HCT116 (cell line): ENCODE results near the gene PFN3. TPM values are rescaled to one million over a fixed set of nuclear protein-coding genes. Genes with fewer than 3 reads are reported as not detected.

Experiments
- ATAC-seq: fragments of 200-7000 bp; cut with Tn5 transposase; 2 replicates; pipeline ENCODE4 v1.9.1; 2020; ENCODE audit warnings: mild to moderate bottlenecking, moderate library complexity
- Bru-seq: library from RNA; stranded (reverse); fragments of 400-500 nt; gene quantifications from one replicate; lab custom pipeline; 2021; lab: Mats Ljungman, UMichigan
- BruChase-seq, 2 experiments: library from RNA; stranded (reverse); fragments of 400-500 nt; gene quantifications; one replicate each; lab custom pipeline; 2021; lab: Mats Ljungman, UMichigan
- BruUV-seq: library from RNA; stranded (reverse); fragments of 400-500 nt; replicated peaks from 2 replicates; lab custom pipeline; 2021; lab: Mats Ljungman, UMichigan
- CTCF ChIA-PET: fragments of 300-600 bp; sonication (Branson Sonifier 250); formaldehyde crosslinking; loops from one replicate; lab custom pipeline; 2021; ENCODE audit warnings: antibody characterized with exemption; lab: Charles Lee
- POLR2A ChIA-PET: fragments of 300-600, 350-600 bp; sonication (Branson Sonifier 250); formaldehyde crosslinking; loops from one replicate; lab custom pipeline; 2021; ENCODE audit warnings: antibody characterized with exemption; lab: Charles Lee
- RAD21 ChIA-PET, 2 experiments: fragments of 300-600 bp; sonication (Branson Sonifier 250); formaldehyde crosslinking; loops; one replicate each; lab custom pipeline; 2023; ENCODE audit warnings: low total read pairs in 2 of 2; ENCODE audit not compliant: uncharacterized antibody in 2 of 2, unreplicated experiment in 2 of 2, low non-redundant PET in 1 of 2; lab: Charles Lee
- DNase-seq: peaks from one replicate; pipeline ENCODE4 v3.0.0-alpha.2; 2010; ENCODE audit warnings: low read depth, low spot score
- H2AFZ ChIP-seq: fragments of 200-600 bp; shearing (Covaris generic), sonication (generic); 2 replicates; pipeline ENCODE4 v1.6.1; 2017; ENCODE audit warnings: low read depth, mixed run types, mixed read lengths, antibody characterized with exemption, low read length; ENCODE audit not compliant: poor library complexity, severe bottlenecking
- H3K27ac ChIP-seq: 2 replicates; pipeline ENCODE4 v1.5.1; 2012; ENCODE audit warnings: low read depth, low read length
- H3K27me3 ChIP-seq: fragments of 200-600 bp; sonication (generic); 2 replicates; pipeline ENCODE4 v1.6.1; 2016; ENCODE audit warnings: mixed run types, low read length, mixed read lengths; ENCODE audit not compliant: insufficient read depth
- H3K36me3 ChIP-seq, 2 experiments: fragments of 200-500 bp in 1 of 2; fragments of 200-600 bp in 1 of 2; sonication (Bioruptor generic) in 1 of 2; sonication (generic) in 1 of 2; 2 replicates each; pipeline versions ENCODE4 v1.5.1 to v1.6.1; 2014 to 2016; ENCODE audit warnings: low read length in 2 of 2, inconsistent platforms in 1 of 2, mixed read lengths in 1 of 2, mixed run types in 1 of 2; ENCODE audit not compliant: insufficient read depth in 2 of 2, control insufficient read depth in 1 of 2
- H3K4me1 ChIP-seq, 2 experiments: fragments of 200-600 bp in 1 of 2; sonication (generic) in 1 of 2; 2 replicates each; pipeline versions ENCODE4 v1.5.1 to v1.6.1; 2012 to 2017; ENCODE audit warnings: low read length in 2 of 2, inconsistent platforms in 1 of 2, mild to moderate bottlenecking in 1 of 2, mixed read lengths in 1 of 2, mixed run types in 1 of 2, moderate library complexity in 1 of 2; ENCODE audit not compliant: insufficient read depth in 2 of 2, control insufficient read depth in 1 of 2
- H3K4me2 ChIP-seq: fragments of 200-600 bp; sonication (generic); 2 replicates; pipeline ENCODE4 v1.6.1; 2017; ENCODE audit warnings: mixed run types, low read length, mixed read lengths
- H3K4me3 ChIP-seq, 2 experiments: fragments of 200-600 bp in 1 of 2; sonication (generic) in 1 of 2; replicated peaks in 1 of 2; 2 replicates each; pipeline ENCODE4 v1.5.1; 2011 to 2016; ENCODE audit warnings: low read length in 2 of 2, control low read depth in 1 of 2, low read depth in 1 of 2, mild to moderate bottlenecking in 1 of 2, mixed read lengths in 1 of 2, mixed run types in 1 of 2
- H3K79me2 ChIP-seq: fragments of 200-600 bp; sonication (generic); 2 replicates; pipeline ENCODE4 v1.6.1; 2017; ENCODE audit warnings: mild to moderate bottlenecking, mixed run types, low read length, moderate library complexity, mixed read lengths; ENCODE audit not compliant: insufficient read depth
- H3K9ac ChIP-seq: fragments of 200-600 bp; sonication (generic); 2 replicates; pipeline ENCODE4 v1.6.1; 2016; ENCODE audit warnings: low read length, mixed read lengths
- H3K9me2 ChIP-seq: fragments of 200-600 bp; sonication (generic), shearing (Covaris generic); 2 replicates; pipeline ENCODE4 v1.6.1; 2017; ENCODE audit warnings: mixed run types, mild to moderate bottlenecking, moderate library complexity; ENCODE audit not compliant: insufficient read depth
- H3K9me3 ChIP-seq, 2 experiments: fragments of 200-500 bp in 1 of 2; fragments of 200-600 bp in 1 of 2; sonication (Bioruptor generic) in 1 of 2; sonication (generic) in 1 of 2; 2 replicates each; pipeline ENCODE4 v1.6.1; 2014 to 2017; ENCODE audit warnings: low read length in 2 of 2, mixed read lengths in 2 of 2, inconsistent platforms in 1 of 2, low read depth in 1 of 2, mild to moderate bottlenecking in 1 of 2, mixed run types in 1 of 2, moderate library complexity in 1 of 2; ENCODE audit not compliant: control insufficient read depth in 1 of 2, insufficient read depth in 1 of 2
- H4K20me1 ChIP-seq: fragments of 200-600 bp; sonication (generic), shearing (Covaris generic); 2 replicates; pipeline ENCODE4 v1.6.1; 2017; ENCODE audit warnings: mixed run types, mild to moderate bottlenecking, moderate library complexity; ENCODE audit not compliant: insufficient read depth
- CBX3 ChIP-seq: IDR thresholded peaks from 2 replicates; pipeline ENCODE4 v1.6.1; 2012; ENCODE audit warnings: low read depth
- EGR1 ChIP-seq: IDR thresholded peaks from 2 replicates; pipeline ENCODE4 v1.6.1; 2012; ENCODE audit warnings: low read depth
- ELF1 ChIP-seq: IDR thresholded peaks from 2 replicates; pipeline ENCODE4 v1.6.1; 2012; ENCODE audit warnings: low read depth, borderline replicate concordance
- EZH2 ChIP-seq: fragments of 200-600 bp; sonication (generic); IDR thresholded peaks from 2 replicates; pipeline ENCODE4 v1.6.1; 2017; ENCODE audit warnings: antibody characterized with exemption, mixed run types
- FOSL1 ChIP-seq: IDR thresholded peaks from 2 replicates; pipeline ENCODE4 v1.6.1; 2012; ENCODE audit warnings: low read depth
- JUND ChIP-seq: IDR thresholded peaks from 2 replicates; pipeline ENCODE4 v1.6.1; 2012
- MAX ChIP-seq: IDR thresholded peaks from 2 replicates; pipeline ENCODE4 v1.6.1; 2012
- POLR2AphosphoS5 ChIP-seq: IDR thresholded peaks from 2 replicates; pipeline ENCODE4 v1.6.1; 2011; ENCODE audit warnings: mild to moderate bottlenecking, low read depth, low read length, moderate library complexity
- REST ChIP-seq: IDR thresholded peaks from 2 replicates; pipeline ENCODE4 v1.6.1; 2012; ENCODE audit warnings: low read depth
- SIN3A ChIP-seq: IDR thresholded peaks from 2 replicates; pipeline ENCODE4 v1.6.1; 2012; ENCODE audit warnings: low read depth
- TCF7L2 ChIP-seq: IDR thresholded peaks from 2 replicates; pipeline ENCODE4 v1.7.0; 2011; ENCODE audit warnings: borderline replicate concordance, inconsistent platforms; ENCODE audit not compliant: insufficient read depth, insufficient read length; ENCODE audit errors: extremely low read depth
- YY1 ChIP-seq: IDR thresholded peaks from 2 replicates; pipeline ENCODE4 v1.6.1; 2011; ENCODE audit warnings: low read length, low read depth, moderate library complexity, mild to moderate bottlenecking; ENCODE audit not compliant: insufficient replicate concordance; ENCODE audit errors: extremely low read depth
- ZFX ChIP-seq: fragments of 450-650 bp; IDR thresholded peaks from 2 replicates; pipeline ENCODE4 v1.6.1; 2017
- ZNF274 ChIP-seq: fragments of 200-500 bp; sonication (Bioruptor generic); IDR thresholded peaks from 2 replicates; pipeline ENCODE4 v1.6.1; 2014; ENCODE audit warnings: mild to moderate bottlenecking, low read depth, low read length, inconsistent platforms
- intact Hi-C: fragments of 100-400 bp; cut with micrococcal nuclease; formaldehyde crosslinking; loops from 2 replicates; pipeline ENCODE4 v1.10.0; 2022
- long read RNA-seq: library from polyadenylated mRNA; unstranded; transcript quantifications from one replicate; pipeline ENCODE4 v2.0.0, GENCODE V29; 2021; ENCODE audit not compliant: unreplicated experiment
- polyA plus RNA-seq: library from polyadenylated mRNA; unstranded; fragments of >200 nt; gene quantifications from 2 replicates; pipeline ENCODE4 v1.2.1, GENCODE V29; 2012; ENCODE audit warnings: missing spikeins
- total RNA-seq: library from RNA; stranded (reverse); gene quantifications from one replicate; pipeline ENCODE4 v1.2.1, GENCODE V29; 2021; ENCODE audit not compliant: unreplicated experiment
- TF ChIP-seq, protein P1 (sequence below): IDR thresholded peaks from 2 replicates; pipeline ENCODE4 v1.6.1; 2011; ENCODE audit warnings: mild to moderate bottlenecking, low read length, moderate library complexity; ENCODE audit not compliant: insufficient replicate concordance; ENCODE audit errors: extremely low read depth
- TF ChIP-seq, protein P2 (sequence below), 3 experiments: fragments of 200-600 bp in 1 of 3; sonication (generic) in 1 of 3; IDR thresholded peaks in 2 of 3; conservative IDR thresholded peaks in 1 of 3; 2 replicates each; pipeline ENCODE4 v1.5.1; 2012 to 2017; ENCODE audit warnings: low read depth in 2 of 3, low read length in 2 of 3, antibody characterized with exemption in 1 of 3, borderline replicate concordance in 1 of 3, control low read depth in 1 of 3, mild to moderate bottlenecking in 1 of 3, mixed read lengths in 1 of 3, mixed run types in 1 of 3, moderate library complexity in 1 of 3; ENCODE audit not compliant: insufficient read depth in 1 of 3
- TF ChIP-seq, protein P3 (sequence below): IDR thresholded peaks from 2 replicates; pipeline ENCODE4 v1.6.1; 2012

PFN3 gene
- not detected for total RNA-seq
- not detected in 2 replicates for polyA plus RNA-seq
- Bru-seq, nascent RNA = not detected
- not detected for BruChase-seq, experiment 1, labeled RNA remaining after a 6-hour chase
- not detected for BruChase-seq, experiment 2, labeled RNA remaining after a 2-hour chase
- long read RNA-seq = 0 reads

DNA sequence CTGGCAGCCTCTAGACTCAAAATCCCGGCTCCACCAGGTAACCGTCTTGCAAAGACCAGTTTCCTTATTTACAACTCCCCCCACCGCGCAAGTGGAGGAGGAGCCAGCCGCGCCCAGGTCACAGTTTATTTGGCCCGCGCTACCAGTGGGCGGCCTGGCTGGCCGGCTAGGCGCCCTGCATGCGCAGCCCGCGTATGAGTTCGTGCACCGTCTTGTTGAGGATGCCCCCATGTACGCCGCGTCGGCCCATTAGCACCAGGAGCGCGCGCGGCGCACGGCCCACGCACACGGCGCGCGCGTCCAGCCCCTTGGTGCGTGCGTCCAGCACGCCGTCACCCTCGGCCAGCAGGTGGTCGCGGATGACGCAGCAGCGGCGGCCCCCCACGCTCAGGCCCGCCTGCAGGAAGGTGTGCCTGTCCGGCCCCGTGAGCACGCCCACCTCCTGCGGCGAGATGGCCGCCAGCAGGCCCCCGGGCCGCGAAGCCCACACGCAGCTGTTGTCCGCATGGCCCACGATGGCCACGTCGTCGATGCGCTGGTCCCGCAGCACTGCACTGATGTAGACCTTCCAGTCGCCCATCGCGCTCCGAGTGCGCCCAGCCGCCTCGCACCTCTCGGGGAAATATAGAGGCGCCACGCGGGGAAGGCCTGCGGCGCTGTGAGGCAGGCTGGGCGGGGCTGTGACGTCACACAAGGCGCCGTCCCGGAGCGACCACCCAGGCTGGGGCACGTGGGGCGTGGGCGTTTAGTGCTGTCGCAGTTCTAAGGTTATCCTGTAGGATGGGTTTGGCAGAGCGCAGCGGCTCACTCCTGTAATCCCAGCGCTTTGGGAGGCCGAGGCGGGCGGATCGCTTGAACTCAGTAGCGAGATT lies at the start of gene PFN3:
TSS of gene PFN3 (minus strand) at position 665 of the 872 bp plus-strand sequence. CDS start at position 580, 85 bp downstream.
- Histone ChIP-seq H3K36me3 (no peaks in the 10 kb centered on the region), H3K4me3 (no peak within 1 kb of the TSS), H3K9ac (no peak within 1 kb of the TSS), H3K9me3 (no peaks in the 10 kb centered on the region), H2AFZ (no peak within 1 kb of the TSS), H3K79me2 (no peaks in the 10 kb centered on the region), H3K9me2 (no peaks in the 10 kb centered on the region), H3K4me1 (peaks cover 15 to 37% of the 10 kb centered on the region in 2 experiments), H3K4me2 (no peak within 1 kb of the TSS), H3K27me3 (no peaks in the 10 kb centered on the region), H4K20me1 (no peaks in the 10 kb centered on the region), H3K27ac (no peak within 1 kb of the TSS)
- ATAC-seq = no peak
- RAD21 ChIA-PET = no interaction called here
- intact Hi-C loops = loop anchor here (5.0 kb wide), 2 partner anchors 97 to 288 kb away; partner anchors contain the start of gene PDLIM7
- POLR2A ChIA-PET = no interaction called here
- CTCF ChIA-PET = interaction anchor here (5.3 kb wide), 1 partner anchor 54 kb away, joined by 85 read pairs; no protein-coding TSS in a partner anchor
- no peak for DNase-seq
- BruUV-seq = no TSS peak
- TF ChIP-seq FOSL1 (no peak), EZH2 (no peak), ZFX (no peak), MAX (no peak), ZNF274 (no peak), ELF1 (no peak), REST (no peak), JUND (no peak), CBX3 (no peak), TCF7L2 (no peak), POLR2AphosphoS5 (no peak), YY1 (no peak), SIN3A (no peak), EGR1 (no peak)
- TF ChIP-seq, protein P1, sequence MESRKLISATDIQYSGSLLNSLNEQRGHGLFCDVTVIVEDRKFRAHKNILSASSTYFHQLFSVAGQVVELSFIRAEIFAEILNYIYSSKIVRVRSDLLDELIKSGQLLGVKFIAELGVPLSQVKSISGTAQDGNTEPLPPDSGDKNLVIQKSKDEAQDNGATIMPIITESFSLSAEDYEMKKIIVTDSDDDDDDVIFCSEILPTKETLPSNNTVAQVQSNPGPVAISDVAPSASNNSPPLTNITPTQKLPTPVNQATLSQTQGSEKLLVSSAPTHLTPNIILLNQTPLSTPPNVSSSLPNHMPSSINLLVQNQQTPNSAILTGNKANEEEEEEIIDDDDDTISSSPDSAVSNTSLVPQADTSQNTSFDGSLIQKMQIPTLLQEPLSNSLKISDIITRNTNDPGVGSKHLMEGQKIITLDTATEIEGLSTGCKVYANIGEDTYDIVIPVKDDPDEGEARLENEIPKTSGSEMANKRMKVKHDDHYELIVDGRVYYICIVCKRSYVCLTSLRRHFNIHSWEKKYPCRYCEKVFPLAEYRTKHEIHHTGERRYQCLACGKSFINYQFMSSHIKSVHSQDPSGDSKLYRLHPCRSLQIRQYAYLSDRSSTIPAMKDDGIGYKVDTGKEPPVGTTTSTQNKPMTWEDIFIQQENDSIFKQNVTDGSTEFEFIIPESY = no peak
- TF ChIP-seq, protein P2, sequence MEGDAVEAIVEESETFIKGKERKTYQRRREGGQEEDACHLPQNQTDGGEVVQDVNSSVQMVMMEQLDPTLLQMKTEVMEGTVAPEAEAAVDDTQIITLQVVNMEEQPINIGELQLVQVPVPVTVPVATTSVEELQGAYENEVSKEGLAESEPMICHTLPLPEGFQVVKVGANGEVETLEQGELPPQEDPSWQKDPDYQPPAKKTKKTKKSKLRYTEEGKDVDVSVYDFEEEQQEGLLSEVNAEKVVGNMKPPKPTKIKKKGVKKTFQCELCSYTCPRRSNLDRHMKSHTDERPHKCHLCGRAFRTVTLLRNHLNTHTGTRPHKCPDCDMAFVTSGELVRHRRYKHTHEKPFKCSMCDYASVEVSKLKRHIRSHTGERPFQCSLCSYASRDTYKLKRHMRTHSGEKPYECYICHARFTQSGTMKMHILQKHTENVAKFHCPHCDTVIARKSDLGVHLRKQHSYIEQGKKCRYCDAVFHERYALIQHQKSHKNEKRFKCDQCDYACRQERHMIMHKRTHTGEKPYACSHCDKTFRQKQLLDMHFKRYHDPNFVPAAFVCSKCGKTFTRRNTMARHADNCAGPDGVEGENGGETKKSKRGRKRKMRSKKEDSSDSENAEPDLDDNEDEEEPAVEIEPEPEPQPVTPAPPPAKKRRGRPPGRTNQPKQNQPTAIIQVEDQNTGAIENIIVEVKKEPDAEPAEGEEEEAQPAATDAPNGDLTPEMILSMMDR (IDR thresholded peaks at IDR 0.05 in 2 of 3, conservative IDR thresholded peaks at IDR 0.05 in 1 of 3; ENCODE audit: borderline replicate concordance in 1 of 3, insufficient read depth in 1 of 3, low read depth in 2 of 3, low read length in 2 of 3) = no peak
- TF ChIP-seq, protein P3, sequence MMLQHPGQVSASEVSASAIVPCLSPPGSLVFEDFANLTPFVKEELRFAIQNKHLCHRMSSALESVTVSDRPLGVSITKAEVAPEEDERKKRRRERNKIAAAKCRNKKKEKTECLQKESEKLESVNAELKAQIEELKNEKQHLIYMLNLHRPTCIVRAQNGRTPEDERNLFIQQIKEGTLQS = no peak
